HG03039 (cell line): ENCODE measurements around the gene OR51B2.
"Not testable (repeated sequence)": the region's sequence is repeated elsewhere in the genome, so short reads cannot be mapped to it uniquely, and the experiment has no call there.

Source experiments
- ATAC-seq: cut with Tn5 transposase; IDR thresholded peaks from one replicate; pipeline ENCODE4 v1.9.1; 2021; ENCODE audit warnings: mild to moderate bottlenecking, moderate library complexity; ENCODE audit not compliant: unreplicated experiment

The OR51B2 gene, protein sequence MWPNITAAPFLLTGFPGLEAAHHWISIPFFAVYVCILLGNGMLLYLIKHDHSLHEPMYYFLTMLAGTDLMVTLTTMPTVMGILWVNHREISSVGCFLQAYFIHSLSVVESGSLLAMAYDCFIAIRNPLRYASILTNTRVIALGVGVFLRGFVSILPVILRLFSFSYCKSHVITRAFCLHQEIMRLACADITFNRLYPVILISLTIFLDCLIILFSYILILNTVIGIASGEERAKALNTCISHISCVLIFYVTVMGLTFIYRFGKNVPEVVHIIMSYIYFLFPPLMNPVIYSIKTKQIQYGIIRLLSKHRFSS

DNA sequence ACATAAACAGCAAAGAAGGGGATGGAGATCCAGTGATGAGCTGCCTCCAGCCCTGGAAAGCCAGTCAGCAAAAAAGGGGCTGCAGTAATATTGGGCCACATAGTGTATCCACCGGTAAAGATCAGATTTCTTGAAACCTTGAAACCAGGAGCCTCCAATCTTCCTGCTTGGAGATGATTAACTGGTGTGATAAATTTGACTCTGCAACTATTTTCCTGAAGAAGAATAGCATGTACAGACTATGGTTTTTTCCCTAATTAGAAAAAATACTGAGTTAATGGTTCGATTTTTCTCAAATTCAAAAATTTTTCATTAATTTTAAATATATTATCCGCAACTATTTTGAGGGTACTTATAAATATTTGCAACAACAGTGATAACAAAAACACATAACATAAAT, at the start of gene OR51B2:
Gene OR51B2, minus strand, starts transcription at position 101 of the 400 bp plus-strand sequence. Its CDS starts 0 bp downstream, at position 101.
- no peak for ATAC-seq

DNA sequence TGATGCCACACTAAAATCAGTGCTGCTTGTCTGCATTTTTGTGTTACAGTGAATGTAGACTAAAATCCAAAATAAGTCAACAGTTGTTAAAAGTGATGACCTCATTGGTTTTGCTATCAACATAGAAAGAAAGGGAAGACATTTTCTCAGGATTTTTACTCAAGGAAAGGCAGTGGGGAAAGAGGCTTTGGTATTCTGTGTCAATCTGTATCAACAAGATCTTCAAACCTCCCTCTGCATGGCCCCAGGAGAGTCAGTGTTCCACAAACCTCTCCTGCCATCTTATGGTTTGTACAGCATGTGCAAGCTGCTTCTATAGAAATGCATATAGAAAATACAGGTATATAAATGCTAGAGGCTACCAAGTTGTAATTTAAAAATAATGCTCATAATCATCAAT, 45.7 kb upstream of the OR51B2 start:
- ATAC-seq, result no peak

DNA sequence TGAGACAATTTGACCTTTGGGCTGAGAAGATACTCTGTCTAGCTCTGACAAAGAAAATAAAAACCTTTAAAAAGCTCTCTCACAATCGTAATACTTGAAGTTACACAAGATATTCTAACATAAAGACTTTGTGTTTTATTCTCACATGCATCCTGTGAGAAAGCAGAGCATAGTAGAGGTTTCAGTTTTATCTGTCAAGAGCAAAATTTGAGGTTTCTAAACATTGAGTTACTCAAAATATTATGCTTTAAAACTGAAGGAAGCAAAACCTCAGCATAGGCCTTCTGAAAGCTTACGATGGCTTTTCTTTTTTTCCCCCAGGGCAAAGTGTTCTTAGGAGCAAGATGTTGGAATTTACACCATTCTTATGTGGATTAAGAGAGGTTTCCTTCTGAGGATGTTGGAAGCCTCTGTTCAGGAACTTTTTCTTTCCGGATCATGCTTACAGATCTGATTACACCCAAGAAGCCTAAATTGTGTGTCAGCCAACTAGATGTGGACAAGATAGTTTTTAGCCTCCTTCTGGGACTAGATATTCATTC, 44.5 kb upstream of the OR51B2 start:
- no peak for ATAC-seq

DNA sequence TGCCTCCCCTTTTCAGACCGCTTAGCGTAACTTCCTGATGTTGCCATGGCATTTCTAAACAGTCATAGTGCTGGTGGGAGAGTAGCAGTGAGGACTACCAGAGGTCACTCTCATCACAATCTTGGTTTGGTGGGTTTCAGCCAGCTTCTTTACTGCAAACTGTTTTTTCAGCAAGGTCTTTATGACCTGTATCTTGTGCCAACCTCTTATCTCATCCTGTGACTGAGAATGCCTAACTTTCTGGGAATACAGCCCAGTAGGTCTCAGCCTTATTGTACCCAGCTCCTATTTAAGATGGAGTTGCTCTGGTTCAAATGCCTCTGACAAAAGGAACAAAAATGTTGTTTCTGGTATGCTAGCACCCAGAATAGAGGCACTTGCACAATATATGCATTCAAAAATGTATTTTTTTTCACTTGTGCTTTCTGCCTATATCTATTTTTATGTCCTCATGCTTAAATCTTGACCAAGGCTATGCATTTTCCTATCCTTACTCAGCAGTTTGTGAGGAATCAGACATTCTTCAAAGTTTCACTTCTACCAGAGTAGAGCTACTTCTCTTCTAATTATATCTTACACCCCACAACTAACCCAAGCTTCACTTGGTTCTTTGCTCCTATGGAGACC, 43.5 kb upstream of the OR51B2 start:
- ATAC-seq, result no peak

DNA sequence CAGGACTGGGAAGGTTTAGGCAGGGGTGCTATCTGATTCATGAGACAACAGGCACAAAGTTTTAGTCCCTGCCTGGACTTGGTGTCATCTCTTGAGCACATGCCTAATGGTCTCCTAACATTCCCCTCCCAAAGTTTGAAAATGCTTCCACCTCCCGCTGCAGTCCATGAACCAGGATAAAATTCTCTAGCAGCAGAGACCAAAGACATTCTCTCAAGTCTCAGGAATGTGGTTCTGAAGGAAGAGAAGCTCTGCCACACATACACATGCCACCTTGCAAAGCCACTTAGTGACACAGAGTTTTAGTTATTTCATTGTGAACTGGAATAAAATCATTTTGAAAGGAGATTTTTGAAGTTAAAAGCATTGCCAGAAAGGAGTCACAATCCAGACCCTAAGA, 42.8 kb upstream of the OR51B2 start:
- no peak for ATAC-seq

DNA sequence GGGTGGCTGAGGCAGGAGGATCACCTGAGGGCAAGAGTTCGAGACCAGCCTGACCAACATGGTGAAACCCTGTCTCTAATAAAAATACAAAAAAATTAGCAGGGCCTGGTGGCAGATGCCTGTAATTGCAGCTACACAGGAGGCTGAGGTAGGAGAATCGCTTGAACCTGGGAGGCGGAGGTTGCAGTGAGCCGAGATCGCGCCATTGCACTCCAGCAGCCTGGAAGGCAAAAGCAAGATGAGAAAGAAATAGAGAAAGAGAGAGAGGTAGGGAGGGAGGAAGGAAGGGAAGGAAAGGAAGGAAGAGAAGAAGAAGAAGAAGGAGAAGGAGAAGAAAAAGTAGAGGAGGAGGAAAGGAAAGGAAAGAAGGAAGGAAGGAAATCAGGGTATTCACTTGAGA, 42.3 kb upstream of the OR51B2 start:
- not testable (repeated sequence) for ATAC-seq

DNA sequence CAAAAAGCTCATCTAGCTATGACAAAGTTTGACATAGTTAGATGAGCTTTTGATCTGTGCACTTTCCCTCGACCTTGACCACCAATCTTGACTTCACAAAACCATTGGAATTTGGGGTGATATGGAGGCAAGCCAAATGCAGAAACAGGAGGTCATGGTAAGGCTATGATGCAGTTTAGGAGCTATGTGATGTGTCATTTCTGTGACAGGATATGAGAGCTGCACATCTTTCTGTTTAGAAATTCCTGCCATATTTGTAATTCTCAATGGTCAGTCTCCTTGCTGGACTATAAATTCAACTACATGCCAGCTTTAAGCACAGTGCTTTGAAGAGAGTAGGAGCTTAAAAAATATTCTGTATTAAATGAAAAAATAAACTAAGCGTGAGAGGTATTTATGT, 40.1 kb upstream of the OR51B2 start:
- ATAC-seq, result no peak

DNA sequence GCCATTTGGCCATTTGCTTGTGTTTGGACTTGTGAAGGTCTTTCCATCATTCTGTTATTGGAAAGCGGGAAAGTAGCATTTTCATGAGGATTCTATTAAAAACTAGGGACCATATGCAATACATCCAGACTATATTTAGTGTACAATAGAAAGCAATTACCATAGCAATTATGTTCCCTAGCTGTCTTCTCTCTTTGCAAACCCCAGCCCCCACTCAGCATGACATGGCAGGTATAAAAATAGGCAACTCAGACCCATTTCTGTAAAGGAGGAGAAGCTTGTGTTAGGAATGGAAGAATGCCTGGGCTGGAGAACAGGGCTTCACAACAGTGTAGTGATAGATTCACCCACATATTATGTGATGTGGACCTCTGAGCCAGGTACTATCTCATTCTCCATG, 39.6 kb upstream of the OR51B2 start:
- ATAC-seq, result no peak

DNA sequence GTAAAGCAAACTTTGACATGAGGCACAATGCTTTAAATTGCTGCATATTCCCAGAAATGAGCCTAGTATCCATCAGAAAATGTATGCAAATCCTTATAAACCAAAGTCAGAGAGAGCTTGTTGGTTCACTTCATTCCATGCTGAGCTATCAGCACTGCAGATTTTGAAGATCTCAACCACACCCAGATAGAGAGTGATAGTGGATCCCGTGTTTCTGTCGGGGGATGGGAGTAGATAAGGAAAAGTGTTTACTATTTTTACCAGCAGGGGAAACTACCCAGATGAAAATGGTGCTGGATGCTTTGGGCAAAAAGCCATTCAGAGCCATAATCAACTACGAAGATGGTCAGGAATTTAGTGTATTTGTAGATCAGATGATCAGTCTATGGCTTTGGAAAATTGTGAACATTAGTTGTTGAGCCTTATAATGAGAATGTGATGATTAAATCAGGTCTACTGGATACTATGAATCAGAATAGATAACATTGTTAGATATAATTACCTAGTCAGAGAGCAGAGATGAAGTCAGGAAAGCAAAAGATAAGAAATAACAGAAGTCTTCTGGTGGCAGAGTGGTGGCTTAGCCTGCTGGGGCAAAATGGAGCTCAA, 38.0 kb upstream of the OR51B2 start:
- ATAC-seq, result no peak

DNA sequence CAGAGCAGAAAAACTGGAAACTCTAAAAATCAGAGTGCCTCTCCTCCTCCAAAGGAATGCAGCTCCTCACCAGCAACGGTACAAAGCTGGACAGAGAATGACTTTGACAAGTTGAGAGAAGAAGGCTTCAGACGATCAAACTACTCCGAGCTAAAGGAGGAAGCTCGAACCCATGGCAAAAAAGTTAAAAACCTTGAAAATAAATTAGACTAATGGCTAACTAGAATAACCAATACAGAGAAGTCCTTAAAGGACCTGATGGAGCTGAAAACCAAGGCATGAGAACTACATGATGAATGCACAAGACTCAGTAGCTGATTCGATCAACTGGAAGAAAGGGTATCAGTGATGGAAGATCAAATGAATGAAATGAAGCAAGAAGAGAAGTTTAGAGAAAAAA, 31.9 kb upstream of the OR51B2 start:
- not testable (repeated sequence) for ATAC-seq

DNA sequence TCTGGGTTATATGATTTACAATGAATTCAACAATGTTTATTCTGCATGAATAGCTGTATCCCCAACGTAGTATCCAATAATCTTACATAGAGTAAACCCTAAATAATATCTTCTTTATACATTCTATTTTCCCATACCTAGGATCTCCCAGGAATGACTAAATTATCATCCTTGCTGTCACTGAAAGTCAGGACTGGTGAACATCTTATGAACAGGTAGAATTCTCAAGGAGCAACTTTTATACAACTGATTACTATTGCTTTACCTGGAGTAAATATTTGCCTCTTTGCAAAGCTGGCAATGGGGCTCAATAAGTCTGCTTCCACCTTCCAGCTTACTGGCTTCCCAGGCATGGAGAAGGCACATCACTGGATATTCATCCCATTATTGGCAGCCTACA, 27.1 kb upstream of the OR51B2 start, which contains the start of gene OR51B6:
Gene OR51B6, plus strand, starts transcription at position 301 of the 400 bp plus-strand sequence. Its CDS starts 0 bp downstream, at position 301.
- no peak for ATAC-seq

DNA sequence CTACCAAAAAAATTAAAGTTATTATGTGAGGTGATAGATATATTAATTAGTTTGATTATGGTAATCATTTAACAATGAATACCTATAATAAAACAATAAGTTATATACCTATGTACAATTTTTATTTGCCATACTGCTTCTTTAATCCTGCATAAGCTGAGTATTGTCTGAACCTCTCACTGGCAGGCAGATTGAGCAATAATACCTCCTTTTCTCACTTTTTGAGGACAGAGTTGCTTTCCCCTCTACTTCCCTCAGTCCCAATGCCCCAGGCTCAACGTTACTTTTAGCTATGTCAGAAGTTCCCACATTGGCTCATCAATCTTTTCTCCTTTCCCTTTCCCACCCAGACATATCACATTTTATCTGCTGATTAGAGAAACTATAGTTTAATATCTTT, 25.5 kb upstream of the OR51B2 start:
- ATAC-seq, result no peak

DNA sequence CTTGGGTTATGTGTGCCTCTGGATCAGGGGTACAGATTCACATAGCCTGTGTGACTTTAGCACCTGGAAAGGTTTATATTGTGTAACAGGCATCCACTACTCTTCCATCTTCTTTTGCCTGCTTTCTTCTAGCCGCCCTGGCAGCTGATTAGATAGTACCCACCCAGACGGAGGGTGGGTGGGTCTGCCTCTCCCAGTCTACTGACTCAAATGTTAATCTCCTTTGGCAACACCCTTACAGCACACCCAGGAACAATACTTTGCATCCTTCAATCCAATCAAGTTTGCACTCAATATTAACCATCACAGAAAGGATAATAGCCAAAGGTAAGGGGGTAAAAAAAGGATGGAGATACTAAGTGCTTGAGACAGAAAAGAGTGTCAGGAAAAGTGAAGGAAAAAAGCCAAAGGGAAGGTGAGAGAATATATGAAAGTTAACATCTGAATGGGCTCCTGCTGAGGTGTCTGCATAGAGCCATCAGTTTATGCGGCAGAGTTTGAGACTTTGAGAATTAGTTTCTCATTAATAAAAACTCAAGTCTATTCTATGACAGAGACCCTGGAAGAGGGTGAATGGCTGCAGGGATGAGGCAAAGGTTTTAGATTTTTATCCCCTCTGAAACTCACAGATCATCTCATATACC, 24.6 kb upstream of the OR51B2 start:
- ATAC-seq, result no peak

DNA sequence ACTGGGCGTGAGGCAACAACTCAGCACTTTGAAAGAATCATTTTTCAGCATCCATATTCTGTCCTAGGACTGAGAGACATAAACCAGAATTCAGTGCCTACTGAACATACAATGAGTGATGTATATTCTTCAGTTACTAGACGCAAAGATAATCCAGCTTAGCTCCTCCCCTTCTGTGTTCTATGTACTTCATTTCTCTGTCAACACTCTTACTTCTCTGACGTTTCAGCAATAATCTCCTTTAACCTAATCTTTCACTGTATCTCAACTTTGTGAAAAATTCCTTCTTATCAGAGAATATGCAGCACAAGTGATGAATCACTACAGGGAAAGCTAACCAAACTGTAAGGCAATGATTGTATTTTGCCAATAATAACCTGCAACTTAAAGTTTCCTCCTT, 21.7 kb upstream of the OR51B2 start:
- ATAC-seq, result no peak

DNA sequence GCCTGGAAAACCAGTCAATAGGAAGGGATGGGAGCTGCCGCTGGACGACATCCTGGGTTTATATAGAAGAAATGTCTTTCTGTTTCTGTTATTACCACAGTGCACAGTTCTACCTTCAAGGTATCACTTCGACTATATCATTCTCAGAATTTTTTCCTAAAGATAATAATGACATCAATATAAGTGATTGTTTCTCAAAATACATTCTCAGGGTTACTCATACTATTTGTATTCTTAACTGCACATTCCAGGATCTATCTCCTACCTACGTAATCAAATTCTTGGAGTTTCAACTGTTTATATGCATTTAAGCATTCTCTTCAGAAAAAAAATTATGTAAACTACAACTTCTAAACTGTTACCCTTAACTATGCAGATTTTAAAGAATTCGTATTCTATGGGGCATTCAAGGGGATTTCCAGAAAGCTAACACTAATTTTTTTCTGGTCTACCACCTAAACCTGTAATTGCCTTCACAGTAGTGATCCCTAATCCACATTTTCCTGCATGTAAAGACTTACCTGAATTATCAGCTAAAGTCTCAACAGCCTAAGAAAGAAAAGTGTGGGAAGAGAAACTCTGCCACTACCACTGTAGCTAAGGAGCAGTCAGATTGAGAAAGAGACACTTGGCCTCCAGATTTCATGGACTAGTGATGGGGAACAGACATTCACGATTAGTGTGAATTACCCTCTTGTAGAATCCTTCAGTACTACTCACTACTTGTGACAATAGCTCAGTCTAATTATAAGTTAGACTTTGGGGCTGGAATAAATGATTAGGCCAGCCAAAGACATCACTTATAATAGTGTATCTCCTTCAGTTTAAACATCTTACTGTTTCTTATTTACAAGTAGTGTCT, 19.6 kb upstream of the OR51B2 start, which contains the start of gene OR51B5:
Gene OR51B5, minus strand, starts transcription at position 51 of the 862 bp plus-strand sequence. Its CDS starts 0 bp downstream, at position 51.
- ATAC-seq, result no peak

DNA sequence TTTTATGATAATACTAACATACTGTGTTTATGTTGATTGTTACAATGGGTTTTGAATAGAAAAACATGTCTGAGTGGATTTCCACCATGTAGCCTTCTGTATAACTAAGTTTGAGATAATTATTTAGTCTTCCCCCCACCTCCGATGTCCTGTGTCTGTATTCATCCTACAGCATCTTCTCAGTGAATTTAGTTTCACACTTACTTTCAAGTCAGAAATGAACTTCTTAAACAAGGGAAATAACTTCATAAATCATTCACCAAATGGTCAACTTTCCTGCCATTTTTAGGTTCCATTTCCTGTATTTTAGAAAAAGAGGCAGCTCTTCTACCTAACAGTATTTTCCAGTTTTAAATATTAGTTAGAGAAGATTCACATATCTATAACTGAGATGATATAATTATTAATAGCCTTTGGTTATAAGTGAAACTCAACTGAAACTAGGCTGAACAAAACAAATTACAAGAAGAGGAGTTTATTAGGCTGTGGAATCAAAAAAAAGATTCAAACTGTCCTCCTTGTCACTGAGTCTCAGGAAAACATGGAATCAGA, 15.8 kb upstream of the OR51B2 start:
- no peak for ATAC-seq

DNA sequence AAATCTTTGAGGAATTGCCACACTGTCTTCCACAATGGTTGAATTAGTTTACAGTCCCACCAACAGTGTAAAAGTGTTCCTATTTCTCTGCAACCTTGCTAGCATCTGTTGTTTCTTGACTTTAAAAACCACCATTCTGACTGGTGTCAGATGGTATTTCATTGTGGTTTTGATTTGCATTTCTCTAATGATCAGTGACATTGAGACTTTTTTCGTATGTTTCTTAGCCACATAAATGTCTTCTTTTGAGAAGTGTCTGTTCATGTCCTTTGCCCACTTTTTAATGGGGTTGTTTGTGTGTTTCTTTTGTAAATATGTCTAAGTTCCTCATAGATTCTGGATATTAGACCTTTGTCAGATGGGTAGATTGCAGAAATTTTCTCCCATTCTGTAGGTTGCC, 13.2 kb upstream of the OR51B2 start:
- not testable (repeated sequence) for ATAC-seq

DNA sequence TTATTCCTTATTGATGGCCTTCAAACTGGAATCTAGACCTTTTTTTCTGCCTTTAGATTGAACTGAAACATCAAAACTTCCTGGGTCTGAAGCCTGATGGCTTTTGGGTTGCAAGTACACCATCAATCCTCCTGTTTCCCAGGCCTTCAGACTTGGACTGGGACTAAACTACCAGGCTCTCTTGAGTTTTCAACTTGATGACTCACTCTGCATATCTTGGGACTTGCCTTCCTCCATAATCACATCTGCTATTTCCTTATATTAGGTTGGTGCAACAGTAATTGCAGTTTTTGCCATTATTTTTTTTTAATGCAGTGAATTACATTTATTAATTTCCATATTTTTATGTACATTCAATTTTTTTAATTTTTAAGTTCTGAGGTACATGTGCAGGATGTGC, 12.2 kb upstream of the OR51B2 start:
- ATAC-seq, result no peak

DNA sequence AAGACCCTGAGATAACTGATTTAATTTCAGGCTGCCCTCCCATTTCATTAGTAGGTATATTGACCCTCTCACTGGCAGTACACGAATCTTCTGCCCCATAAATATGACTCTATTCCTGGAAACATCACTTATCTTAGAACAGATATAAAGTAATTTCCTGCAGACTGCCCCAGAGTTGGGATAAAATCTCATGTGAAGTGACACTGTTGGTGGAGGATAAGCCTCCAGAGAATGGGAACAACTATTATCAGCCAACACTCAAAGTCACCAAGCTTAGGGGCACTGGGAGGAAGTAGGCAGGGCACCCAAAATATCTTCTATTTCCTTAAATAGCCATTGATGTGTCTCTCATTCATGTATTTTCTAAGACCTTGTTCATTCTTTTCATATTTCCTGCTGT, 11.1 kb upstream of the OR51B2 start:
- ATAC-seq, result no peak

DNA sequence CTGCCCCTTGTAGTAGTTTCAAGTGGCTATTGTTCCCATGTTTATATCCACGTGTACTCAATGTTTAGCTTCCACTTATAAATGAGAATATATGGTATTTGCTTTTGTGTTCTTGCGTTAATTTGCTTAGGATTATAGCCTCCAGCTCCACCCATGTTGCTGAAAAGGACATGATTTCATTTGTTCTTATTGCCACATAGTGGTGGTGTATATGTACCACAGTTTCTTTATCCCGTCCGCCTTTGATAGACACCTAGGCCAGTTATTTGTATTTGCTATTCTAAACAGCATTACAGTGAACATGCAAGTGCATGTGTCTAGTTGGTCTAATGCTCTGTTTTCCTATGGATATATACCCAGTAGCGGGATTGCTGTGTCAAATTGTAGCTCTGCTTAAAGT, 6.8 kb downstream of the OR51B2 start:
- ATAC-seq, result no peak
